HepG2 (cell line): Measurements from ENCODE around the gene P4HB. TPM values are rescaled to one million over a fixed set of nuclear protein-coding genes. Genes with fewer than 3 reads are reported as not detected.

Experiments used
- GPN1 ChIP-seq: sonication (generic); formaldehyde crosslinking; IDR thresholded peaks from 2 replicates; pipeline ENCODE4 v1.5.1; 2020; ENCODE audit warnings: missing genetic modification reagents, borderline replicate concordance
- HNRNPL ChIP-seq: fragments of 200-400 bp; formaldehyde crosslinking; IDR thresholded peaks from 2 replicates; pipeline ENCODE4 v1.6.1; 2017; ENCODE audit warnings: mild to moderate bottlenecking, low read depth, low read length
- NPAS2 ChIP-seq: sonication (generic); formaldehyde crosslinking; IDR thresholded peaks from 2 replicates; pipeline ENCODE4 v1.8.0; 2022; ENCODE audit warnings: mild to moderate bottlenecking, missing genetic modification reagents, borderline replicate concordance
- RBFOX2 ChIP-seq: fragments of 200-400 bp; formaldehyde crosslinking; IDR thresholded peaks from 2 replicates; pipeline ENCODE4 v1.6.1; 2017; ENCODE audit warnings: low read depth, mild to moderate bottlenecking, low read length
- SUZ12 ChIP-seq: fragments of 150-350 bp; IDR thresholded peaks from 2 replicates; pipeline ENCODE4 v1.6.1; 2014; ENCODE audit warnings: low read depth, low read length
- ZHX2 ChIP-seq, 2 experiments: sonication (generic) in 1 of 2; formaldehyde crosslinking in 1 of 2; IDR thresholded peaks; 2 replicates each; pipeline versions ENCODE4 v1.6.1 to v1.9.0; 2014 to 2022; ENCODE audit warnings: antibody characterized with exemption in 1 of 2, borderline replicate concordance in 1 of 2, inconsistent platforms in 1 of 2, low read depth in 1 of 2, missing genetic modification reagents in 1 of 2
- ZNF510 ChIP-seq: sonication (generic); formaldehyde crosslinking; IDR thresholded peaks from 2 replicates; pipeline ENCODE4 v1.4.0; 2020; ENCODE audit warnings: low read depth, mild to moderate bottlenecking, missing genetic modification reagents
- polyA plus RNA-seq, 8 experiments: library from polyadenylated mRNA; depleted of rRNA in 3 of 8; stranded (reverse) in 7 of 8; unstranded in 1 of 8; fragments of >200 nt; fragmentation: Illumina TruSeq in 4 of 8; extraction: Trizol in 4 of 8; gene quantifications; 2 replicates each; pipeline versions ENCODE4 v1.2.1 to v1.2.3, GENCODE V29; 2011 to 2016; ENCODE audit warnings: low read depth in 4 of 8, missing spikeins in 1 of 8, mixed read lengths in 1 of 8; ENCODE audit not compliant: insufficient read depth in 1 of 8
- total RNA-seq, 5 experiments: library from RNA; depleted of rRNA; stranded (reverse); fragments of >200 nt; fragmentation: Illumina TruSeq; extraction: Trizol; gene quantifications; 2 replicates each; pipeline ENCODE4 v1.2.3, GENCODE V29; 2016; ENCODE audit warnings: low read depth in 1 of 5
- TF ChIP-seq, protein P1 (sequence below): sonication (generic); formaldehyde crosslinking; IDR thresholded peaks from 2 replicates; pipeline ENCODE4 v1.4.0; 2020; ENCODE audit warnings: mild to moderate bottlenecking, missing genetic modification reagents, borderline replicate concordance
- TF ChIP-seq, protein P2 (sequence below): sonication (generic); formaldehyde crosslinking; IDR thresholded peaks from 2 replicates; pipeline ENCODE4 v1.9.0; 2021; ENCODE audit warnings: missing genetic modification reagents, mild to moderate bottlenecking, borderline replicate concordance
- TF ChIP-seq, protein P3 (sequence below): sonication (generic); formaldehyde crosslinking; IDR thresholded peaks from 2 replicates; pipeline ENCODE4 v1.8.0; 2022; ENCODE audit warnings: mild to moderate bottlenecking, missing genetic modification reagents; ENCODE audit not compliant: insufficient replicate concordance

P4HB gene
- total and polyA plus RNA-seq, 2 of the 13 experiments (the other 11 are each of a cell fraction or from before 2014, with no cell fraction given), result 185 to 782 TPM

DNA sequence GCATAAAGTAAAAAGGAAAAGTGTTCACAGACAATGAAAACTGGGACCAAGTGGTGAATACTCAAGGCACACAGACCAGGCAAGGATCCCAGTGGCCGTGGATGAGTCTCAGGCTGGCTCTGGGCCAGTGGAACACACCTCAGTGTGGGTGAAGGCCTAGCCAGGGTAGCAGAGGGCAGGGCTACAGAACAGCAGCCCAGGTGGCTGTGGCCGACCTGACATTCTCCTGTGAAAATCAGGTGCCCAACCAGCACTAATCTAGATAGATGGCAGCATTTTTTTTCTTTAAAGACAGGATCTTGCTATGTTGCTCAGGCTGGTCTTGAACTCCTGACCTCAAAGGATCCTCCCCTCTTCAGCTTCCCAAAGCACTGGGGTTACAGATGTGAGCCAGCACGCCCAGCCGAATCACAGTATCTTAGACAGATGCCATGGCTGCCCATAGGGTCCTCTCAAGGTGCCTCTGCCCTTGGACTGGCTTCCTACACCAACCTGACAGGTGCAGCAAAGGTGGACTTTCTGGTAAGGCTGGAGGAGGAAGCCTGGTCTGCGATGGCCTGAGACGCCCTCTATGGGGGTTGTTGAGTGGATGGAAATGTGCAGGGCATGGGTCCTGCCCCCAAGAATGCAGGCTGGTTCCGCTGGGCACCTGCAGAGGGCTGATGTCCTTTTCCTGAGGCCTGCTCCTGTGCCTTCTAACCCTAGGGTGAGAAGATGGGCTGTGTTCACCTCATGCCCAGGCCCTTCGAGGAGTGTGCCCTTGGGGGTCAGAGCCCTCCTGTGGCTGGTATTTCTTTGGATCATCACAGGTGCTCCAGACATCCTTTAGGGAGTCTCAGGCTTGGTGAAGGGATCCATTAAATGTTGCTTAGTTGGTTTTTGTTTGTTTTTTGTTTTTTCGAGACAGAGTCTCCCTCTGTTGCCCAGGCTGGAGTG lies 3.8 kb upstream of the P4HB start (continued):
- TF ChIP-seq HNRNPL, result peak; percentile 58; the same call in 1 of the 2 replicates
- peak; percentile 55 for TF ChIP-seq RBFOX2
- TF ChIP-seq, protein P1, sequence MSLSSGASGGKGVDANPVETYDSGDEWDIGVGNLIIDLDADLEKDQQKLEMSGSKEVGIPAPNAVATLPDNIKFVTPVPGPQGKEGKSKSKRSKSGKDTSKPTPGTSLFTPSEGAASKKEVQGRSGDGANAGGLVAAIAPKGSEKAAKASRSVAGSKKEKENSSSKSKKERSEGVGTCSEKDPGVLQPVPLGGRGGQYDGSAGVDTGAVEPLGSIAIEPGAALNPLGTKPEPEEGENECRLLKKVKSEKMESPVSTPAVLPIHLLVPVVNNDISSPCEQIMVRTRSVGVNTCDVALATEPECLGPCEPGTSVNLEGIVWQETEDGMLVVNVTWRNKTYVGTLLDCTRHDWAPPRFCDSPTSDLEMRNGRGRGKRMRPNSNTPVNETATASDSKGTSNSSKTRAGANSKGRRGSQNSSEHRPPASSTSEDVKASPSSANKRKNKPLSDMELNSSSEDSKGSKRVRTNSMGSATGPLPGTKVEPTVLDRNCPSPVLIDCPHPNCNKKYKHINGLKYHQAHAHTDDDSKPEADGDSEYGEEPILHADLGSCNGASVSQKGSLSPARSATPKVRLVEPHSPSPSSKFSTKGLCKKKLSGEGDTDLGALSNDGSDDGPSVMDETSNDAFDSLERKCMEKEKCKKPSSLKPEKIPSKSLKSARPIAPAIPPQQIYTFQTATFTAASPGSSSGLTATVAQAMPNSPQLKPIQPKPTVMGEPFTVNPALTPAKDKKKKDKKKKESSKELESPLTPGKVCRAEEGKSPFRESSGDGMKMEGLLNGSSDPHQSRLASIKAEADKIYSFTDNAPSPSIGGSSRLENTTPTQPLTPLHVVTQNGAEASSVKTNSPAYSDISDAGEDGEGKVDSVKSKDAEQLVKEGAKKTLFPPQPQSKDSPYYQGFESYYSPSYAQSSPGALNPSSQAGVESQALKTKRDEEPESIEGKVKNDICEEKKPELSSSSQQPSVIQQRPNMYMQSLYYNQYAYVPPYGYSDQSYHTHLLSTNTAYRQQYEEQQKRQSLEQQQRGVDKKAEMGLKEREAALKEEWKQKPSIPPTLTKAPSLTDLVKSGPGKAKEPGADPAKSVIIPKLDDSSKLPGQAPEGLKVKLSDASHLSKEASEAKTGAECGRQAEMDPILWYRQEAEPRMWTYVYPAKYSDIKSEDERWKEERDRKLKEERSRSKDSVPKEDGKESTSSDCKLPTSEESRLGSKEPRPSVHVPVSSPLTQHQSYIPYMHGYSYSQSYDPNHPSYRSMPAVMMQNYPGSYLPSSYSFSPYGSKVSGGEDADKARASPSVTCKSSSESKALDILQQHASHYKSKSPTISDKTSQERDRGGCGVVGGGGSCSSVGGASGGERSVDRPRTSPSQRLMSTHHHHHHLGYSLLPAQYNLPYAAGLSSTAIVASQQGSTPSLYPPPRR, result no peak
- TF ChIP-seq ZNF510 (CRISPR knock-in tag), result no peak
- TF ChIP-seq, protein P2, sequence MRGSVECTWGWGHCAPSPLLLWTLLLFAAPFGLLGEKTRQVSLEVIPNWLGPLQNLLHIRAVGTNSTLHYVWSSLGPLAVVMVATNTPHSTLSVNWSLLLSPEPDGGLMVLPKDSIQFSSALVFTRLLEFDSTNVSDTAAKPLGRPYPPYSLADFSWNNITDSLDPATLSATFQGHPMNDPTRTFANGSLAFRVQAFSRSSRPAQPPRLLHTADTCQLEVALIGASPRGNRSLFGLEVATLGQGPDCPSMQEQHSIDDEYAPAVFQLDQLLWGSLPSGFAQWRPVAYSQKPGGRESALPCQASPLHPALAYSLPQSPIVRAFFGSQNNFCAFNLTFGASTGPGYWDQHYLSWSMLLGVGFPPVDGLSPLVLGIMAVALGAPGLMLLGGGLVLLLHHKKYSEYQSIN (CRISPR knock-in tag), result no peak
- TF ChIP-seq, protein P3, sequence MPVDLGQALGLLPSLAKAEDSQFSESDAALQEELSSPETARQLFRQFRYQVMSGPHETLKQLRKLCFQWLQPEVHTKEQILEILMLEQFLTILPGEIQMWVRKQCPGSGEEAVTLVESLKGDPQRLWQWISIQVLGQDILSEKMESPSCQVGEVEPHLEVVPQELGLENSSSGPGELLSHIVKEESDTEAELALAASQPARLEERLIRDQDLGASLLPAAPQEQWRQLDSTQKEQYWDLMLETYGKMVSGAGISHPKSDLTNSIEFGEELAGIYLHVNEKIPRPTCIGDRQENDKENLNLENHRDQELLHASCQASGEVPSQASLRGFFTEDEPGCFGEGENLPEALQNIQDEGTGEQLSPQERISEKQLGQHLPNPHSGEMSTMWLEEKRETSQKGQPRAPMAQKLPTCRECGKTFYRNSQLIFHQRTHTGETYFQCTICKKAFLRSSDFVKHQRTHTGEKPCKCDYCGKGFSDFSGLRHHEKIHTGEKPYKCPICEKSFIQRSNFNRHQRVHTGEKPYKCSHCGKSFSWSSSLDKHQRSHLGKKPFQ, result no peak
- TF ChIP-seq NPAS2, result no peak
- no peak for TF ChIP-seq GPN1 (CRISPR knock-in tag)
- TF ChIP-seq SUZ12, result no peak
- TF ChIP-seq ZHX2 (IDR thresholded peaks at IDR 0.05; ENCODE audit: low read depth), result no peak
- no peak for TF ChIP-seq ZHX2 (CRISPR knock-in tag; IDR thresholded peaks at IDR 0.05; ENCODE audit: borderline replicate concordance)
